HG02938 (cell line): Measurements from ENCODE around the gene TMEM114.

Experiments used
- ATAC-seq: cut with Tn5 transposase; IDR thresholded peaks from one replicate; pipeline ENCODE4 v1.9.1; 2021; ENCODE audit warnings: mild to moderate bottlenecking, moderate library complexity; ENCODE audit not compliant: unreplicated experiment

Gene TMEM114

DNA sequence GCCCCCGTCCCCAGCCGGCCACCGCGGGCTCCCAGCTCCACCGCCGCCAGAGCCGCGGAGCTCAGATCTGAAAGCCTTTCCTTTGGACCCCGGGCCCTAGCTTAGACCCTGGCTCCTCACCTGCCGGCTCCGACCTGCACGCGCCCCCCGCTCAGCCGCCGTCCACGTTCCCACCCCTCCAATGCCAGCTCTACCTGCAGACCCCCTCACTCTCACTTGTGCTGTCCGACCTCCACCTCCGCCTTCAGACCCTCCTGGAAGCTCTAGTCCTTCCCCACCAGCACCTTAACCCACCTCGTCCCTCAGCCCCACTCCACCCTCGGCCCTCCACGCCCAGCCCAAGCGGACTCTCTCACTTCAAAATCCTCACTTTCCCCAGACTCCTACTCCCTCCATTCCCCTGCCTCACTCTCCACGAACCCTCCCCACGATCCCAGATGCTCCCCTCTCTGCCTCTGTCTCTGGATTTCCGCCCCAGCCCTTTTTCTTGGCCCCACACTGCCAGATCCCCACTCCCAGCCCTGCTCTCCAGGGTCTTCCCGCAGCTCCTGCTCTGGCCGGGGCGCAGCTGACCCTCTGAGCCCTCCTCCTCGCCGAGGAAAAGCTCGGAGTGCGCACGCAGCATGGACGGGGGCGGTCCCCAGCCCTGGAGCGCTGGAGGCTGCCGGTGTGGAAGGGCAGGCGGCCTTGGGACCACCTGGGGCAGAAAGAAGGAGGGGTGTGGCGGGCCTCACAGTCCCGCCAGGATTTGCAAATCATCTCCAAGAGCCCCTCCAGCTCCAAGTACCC, at the start of gene TMEM114:
Gene TMEM114, minus strand, starts transcription at position 612 of the 789 bp plus-strand sequence. CDS start 673 bp downstream, outside the sequence.
- ATAC-seq, result no peak

DNA sequence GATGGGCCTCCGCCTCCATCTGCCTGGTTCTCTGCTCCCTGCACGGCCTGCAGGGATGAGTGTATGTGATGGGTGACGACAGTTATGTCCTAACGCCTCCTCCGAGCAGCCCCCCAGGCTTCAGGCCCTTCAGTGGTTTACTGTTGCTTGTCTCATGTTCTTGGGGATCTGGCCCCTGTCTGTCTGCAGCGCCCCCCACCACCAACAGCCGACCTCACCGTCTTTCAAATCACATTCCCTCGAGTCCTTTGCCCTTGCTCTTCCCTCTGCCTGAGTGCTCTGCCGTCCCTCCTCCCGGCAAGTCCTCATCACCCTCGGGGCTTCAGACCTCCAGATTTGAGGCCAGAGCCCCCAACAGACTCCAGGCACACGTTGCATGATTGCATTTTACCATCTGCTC, 49.4 kb upstream of the TMEM114 start:
- no peak for ATAC-seq

DNA sequence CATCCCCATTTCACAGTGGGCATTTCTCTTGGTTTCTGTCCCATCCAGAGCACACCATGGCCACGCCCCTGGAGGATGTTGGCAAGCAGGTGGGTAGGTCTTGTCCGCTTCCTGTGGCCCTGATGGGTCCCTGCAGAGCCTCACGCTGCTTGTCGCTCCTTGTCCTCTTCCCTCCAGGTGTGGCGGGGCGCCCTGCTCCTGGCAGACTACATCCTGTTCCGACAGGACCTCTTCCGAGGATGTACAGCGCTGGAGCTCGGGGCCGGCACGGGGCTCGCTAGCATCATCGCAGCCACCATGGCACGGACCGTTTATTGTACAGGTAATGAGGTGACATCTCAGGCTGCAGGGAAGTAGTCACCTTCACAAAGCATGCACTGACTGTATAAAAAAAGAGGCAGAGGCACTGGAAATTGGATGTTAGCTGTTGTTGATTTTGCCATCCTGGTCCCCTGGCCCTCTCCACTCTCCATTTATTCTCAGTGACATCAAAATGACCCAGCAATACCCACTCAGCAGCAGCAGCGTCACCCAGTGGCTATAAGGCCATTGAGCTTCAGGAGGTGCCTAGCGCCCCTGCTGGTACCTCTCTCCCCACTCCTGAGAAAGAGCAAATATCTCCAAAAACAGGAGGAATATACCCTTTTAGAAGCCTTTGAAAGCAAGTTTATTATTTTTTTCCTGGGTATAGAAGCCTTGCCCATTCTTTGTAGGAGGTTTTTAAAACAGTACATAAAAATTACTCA, 44.9 kb upstream of the TMEM114 start:
- no peak for ATAC-seq

DNA sequence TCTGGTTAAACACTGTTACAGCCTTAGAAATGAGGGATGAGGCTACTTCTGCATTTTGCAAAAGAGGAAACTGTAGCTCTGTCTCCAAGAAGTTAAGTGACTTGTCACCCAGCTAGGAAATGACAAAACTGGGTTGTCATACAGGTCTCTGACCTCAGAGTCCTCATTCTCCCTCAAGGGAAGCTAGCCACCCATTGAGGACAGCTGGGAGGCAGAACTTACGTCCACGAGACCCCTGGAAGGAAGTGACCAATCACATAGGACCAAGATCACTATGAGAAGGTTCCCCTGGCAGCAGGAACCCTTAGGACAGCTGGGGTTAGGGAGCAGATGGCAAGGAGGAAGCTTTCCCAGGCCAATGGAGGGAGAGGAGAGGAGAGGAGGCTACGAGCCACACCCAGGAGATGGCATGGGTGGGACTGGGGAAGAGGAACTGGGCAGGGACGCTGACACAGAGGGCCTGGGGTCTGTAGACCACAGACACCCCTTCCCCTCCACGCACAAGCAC, 42.4 kb upstream of the TMEM114 start:
- ATAC-seq, result no peak

DNA sequence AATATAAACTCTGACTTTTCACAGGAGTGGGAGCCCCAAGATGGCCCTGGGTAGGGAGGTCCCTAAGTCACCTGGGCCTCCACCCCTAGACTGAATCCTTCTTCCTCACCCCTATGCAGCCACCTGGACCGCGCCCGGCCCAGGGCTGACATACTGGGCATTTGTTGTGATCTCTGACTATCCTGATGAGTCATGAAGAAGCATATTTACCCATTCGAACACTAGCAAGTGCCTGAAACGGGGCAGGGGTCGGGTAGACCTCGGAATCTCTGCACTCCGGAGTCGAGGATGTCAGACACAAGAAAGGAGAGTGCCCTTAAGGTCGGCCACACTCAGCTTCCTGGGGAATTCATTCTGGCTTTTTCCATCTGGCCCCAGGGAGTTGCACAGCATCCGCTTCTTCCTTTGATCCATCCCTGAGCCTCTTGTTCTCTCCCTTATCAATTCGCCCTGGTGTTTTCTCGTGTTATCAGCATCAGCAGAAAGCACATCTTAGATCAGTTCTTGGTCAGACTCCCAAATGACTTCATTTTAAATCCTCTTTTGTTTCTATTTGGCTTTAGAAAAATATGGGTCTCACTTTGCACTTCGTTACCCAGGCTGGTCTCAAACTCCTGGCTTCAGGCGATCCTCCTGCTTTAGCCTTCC, 41.6 kb upstream of the TMEM114 start:
- no peak for ATAC-seq

- no peak for ATAC-seq
These were observed 41.1 kb upstream of the TMEM114 start for GRCh38 chr16:8631373-8631772.

GRCh38 chr16:8630255-8630953, 40.1 kb upstream of the TMEM114 start:
- no peak for ATAC-seq

- ATAC-seq, result no peak
These were observed 38.8 kb upstream of the TMEM114 start for GRCh38 chr16:8628981-8629725.

DNA sequence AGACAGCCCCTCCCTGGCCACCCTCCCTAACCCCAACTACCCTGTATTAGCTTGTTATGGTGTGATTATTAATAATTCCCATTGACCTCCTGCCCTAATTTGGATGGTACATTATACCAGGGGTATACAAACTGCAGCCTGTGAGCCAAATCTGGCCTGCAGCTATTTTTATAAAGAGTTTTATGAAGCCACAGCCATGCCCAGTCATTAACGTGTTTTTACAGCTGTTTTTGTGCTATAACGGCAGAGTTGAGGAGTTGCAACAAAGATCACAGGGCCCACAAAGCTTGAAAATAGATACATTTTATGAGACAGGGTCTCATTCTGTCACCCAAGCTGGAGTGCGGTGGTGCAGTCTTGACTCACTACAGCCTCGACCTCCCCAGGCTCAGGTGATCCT, 37.1 kb upstream of the TMEM114 start:
- no peak for ATAC-seq

DNA sequence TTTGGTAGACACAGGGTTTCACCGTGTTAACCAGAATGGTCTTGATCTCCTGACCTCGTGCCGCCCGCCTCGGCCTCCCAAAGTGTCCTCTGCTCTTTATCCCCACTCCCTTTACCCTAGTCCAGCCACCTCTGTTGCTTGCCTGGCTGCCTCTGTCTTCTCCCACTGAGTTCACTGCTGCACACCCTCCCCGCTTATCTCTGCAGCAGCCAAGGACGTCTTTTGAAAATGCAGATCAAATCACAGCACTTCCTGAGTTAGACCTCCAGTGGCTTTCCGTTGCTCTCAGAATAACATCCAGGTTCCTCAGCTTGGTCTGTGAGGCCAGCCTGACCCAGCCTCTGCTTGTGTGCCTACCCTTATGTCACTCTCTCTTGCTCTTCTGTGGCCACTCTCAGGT, 36.6 kb upstream of the TMEM114 start:
- no peak for ATAC-seq

DNA sequence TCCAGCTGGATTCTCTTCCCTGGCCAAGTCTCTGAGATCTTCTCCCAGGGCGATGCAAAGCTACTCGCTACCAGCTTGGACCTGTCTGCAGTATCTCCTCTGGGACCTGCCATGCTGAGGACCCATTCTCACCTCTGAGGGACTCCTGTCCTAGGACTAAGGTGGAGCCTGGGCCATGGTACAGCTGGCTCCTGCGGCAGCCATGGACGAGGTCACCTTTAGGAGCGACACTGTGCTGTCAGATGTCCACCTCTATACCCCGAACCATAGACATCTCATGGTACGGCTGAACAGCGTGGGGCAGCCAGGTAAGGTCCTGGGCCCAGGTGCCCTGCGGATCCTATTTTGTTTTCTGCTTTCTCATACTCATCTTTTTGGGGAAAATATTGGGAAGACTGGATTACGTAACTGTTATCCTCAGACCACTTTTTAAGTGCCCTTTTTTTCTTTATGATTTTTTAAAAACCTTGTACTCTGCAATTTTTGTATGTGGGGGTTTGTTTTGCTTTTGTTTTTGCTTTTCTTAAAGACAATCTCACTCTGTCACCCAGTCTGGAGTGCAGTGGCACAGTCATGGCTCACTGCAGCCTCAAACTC, 35.3 kb upstream of the TMEM114 start:
- no peak for ATAC-seq

GRCh38 chr16:8623634-8624033, 33.3 kb upstream of the TMEM114 start:
- no peak for ATAC-seq

DNA sequence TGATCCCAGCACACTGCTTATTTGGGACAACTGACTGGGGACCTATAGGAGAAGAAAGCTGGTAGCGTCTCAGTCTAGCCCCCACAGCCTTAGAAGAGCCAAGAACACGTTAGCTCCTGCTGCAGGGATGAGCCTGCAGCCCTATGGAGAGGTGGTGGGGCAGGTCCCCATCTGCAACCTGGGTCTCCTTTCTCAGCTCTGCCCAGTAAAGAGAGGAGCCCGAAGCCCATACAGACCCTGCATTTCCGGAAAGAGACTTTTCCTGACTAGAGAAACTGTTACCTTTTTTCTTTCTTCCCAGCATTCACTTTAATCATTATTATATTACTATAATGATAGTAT, 32.0 kb upstream of the TMEM114 start:
- ATAC-seq, result peak; percentile 18

GRCh38 chr16:8621572-8622314, 31.4 kb upstream of the TMEM114 start, which contains the start of gene METTL22:
Gene METTL22, plus strand, starts transcription at chr16:8621698. Its CDS starts 3,968 bp downstream, at chr16:8625666.
- peak; percentile 86 for ATAC-seq

GRCh38 chr16:8621222-8621571, 30.9 kb upstream of the TMEM114 start:
- ATAC-seq, result no peak

GRCh38 chr16:8620535-8620934, 30.2 kb upstream of the TMEM114 start:
- ATAC-seq, result no peak

DNA sequence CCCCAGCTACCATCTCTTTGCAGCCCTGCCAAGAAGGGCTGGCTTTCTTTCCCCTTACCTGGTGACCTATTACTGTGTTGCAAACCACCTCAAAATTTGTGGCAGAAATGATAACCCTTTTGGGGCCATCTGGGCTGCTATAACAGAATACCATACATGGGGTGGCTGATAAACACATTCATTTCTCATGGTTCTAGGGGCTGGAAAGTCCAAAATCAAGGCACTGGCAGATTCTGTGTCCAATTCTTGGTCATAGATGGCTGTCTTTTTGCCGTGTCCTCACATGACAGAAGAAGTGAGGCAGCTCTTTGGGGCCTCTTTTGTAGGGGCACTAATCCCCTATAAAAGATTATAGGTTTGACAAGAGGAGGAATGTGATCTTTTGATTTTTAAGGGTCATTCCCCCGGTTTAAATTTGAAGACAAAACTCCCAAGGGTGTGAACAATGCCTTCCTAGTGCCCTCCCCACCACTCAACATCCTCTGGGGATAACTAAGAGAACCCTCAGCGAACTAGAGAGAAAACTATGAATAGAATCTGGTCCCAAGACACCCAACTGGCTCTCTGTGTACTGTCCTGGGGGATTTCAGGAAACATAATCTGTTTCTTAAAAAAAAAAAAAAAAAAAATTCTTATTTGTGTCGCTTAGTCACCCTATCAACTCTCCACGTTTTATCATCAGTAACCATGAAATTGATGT, 29.5 kb upstream of the TMEM114 start:
- ATAC-seq, result no peak

- no peak for ATAC-seq
These were observed 24.2 kb upstream of the TMEM114 start for GRCh38 chr16:8614435-8615029.
